Measurements from ENCODE around the gene PTPRM. TPM values are rescaled to one million over a fixed set of nuclear protein-coding genes. Genes with fewer than 3 reads are reported as not detected.

PTPRM gene
- total and polyA plus RNA-seq, 2 experiments from 2014 or later = 1.6 to 5.3 TPM

DNA sequence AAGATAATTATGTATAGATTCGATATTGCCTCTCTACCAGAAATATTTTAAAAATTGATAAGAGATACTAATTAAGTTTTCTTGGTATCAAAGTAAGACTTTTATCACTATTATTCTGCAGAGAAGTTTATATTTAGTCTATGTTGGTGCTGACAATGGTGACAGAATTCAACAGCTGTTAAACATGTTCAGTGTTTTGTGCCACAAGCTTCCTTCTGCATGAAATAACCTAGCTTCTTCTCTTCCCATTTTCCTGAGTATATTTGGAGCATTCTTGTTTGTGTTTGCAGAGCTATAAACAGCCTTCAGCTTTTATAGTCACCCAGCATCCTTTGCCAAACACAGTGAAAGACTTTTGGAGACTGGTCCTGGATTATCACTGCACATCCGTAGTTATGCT, 812.9 kb downstream of the PTPRM start:
- H2AFZ ChIP-seq = no peak overlapping the region
- H3K36me3 ChIP-seq (ENCODE audit: insufficient read depth) = no peaks in the 10 kb centered on the region
- no peak overlapping the region for H3K27ac ChIP-seq (ENCODE audit: low read depth)
- no peaks in the 10 kb centered on the region; the same call in 2 of the 3 replicates for H3K4me1 Mint-ChIP-seq
- H3K36me3 Mint-ChIP-seq (ENCODE audit: low read depth) = no peaks in the 10 kb centered on the region
- TF ChIP-seq EZH2phosphoT487 (IDR thresholded peaks at IDR 0.05; ENCODE audit: unreplicated experiment) = no peak
- TF ChIP-seq ZNF331 (CRISPR knock-in tag; IDR thresholded peaks at IDR 0.05; ENCODE audit: low read depth) = no peak
- no peak for TF ChIP-seq JUNB (IDR thresholded peaks at IDR 0.05; ENCODE audit: unreplicated experiment)
- TF ChIP-seq NANOG (IDR thresholded peaks at IDR 0.05; ENCODE audit: borderline replicate concordance) = no peak
- TF ChIP-seq STAT1 (IDR thresholded peaks at IDR 0.05; ENCODE audit: unreplicated experiment) = no peak
- TF ChIP-seq, protein P1, sequence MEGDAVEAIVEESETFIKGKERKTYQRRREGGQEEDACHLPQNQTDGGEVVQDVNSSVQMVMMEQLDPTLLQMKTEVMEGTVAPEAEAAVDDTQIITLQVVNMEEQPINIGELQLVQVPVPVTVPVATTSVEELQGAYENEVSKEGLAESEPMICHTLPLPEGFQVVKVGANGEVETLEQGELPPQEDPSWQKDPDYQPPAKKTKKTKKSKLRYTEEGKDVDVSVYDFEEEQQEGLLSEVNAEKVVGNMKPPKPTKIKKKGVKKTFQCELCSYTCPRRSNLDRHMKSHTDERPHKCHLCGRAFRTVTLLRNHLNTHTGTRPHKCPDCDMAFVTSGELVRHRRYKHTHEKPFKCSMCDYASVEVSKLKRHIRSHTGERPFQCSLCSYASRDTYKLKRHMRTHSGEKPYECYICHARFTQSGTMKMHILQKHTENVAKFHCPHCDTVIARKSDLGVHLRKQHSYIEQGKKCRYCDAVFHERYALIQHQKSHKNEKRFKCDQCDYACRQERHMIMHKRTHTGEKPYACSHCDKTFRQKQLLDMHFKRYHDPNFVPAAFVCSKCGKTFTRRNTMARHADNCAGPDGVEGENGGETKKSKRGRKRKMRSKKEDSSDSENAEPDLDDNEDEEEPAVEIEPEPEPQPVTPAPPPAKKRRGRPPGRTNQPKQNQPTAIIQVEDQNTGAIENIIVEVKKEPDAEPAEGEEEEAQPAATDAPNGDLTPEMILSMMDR (conservative IDR thresholded peaks at IDR 0.05; ENCODE audit: low read depth in 2 of 2) = no peak
- TF ChIP-seq, protein P2, sequence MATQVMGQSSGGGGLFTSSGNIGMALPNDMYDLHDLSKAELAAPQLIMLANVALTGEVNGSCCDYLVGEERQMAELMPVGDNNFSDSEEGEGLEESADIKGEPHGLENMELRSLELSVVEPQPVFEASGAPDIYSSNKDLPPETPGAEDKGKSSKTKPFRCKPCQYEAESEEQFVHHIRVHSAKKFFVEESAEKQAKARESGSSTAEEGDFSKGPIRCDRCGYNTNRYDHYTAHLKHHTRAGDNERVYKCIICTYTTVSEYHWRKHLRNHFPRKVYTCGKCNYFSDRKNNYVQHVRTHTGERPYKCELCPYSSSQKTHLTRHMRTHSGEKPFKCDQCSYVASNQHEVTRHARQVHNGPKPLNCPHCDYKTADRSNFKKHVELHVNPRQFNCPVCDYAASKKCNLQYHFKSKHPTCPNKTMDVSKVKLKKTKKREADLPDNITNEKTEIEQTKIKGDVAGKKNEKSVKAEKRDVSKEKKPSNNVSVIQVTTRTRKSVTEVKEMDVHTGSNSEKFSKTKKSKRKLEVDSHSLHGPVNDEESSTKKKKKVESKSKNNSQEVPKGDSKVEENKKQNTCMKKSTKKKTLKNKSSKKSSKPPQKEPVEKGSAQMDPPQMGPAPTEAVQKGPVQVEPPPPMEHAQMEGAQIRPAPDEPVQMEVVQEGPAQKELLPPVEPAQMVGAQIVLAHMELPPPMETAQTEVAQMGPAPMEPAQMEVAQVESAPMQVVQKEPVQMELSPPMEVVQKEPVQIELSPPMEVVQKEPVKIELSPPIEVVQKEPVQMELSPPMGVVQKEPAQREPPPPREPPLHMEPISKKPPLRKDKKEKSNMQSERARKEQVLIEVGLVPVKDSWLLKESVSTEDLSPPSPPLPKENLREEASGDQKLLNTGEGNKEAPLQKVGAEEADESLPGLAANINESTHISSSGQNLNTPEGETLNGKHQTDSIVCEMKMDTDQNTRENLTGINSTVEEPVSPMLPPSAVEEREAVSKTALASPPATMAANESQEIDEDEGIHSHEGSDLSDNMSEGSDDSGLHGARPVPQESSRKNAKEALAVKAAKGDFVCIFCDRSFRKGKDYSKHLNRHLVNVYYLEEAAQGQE (IDR thresholded peaks at IDR 0.05; ENCODE audit: unreplicated experiment) = no peak
- TF ChIP-seq, protein P3, sequence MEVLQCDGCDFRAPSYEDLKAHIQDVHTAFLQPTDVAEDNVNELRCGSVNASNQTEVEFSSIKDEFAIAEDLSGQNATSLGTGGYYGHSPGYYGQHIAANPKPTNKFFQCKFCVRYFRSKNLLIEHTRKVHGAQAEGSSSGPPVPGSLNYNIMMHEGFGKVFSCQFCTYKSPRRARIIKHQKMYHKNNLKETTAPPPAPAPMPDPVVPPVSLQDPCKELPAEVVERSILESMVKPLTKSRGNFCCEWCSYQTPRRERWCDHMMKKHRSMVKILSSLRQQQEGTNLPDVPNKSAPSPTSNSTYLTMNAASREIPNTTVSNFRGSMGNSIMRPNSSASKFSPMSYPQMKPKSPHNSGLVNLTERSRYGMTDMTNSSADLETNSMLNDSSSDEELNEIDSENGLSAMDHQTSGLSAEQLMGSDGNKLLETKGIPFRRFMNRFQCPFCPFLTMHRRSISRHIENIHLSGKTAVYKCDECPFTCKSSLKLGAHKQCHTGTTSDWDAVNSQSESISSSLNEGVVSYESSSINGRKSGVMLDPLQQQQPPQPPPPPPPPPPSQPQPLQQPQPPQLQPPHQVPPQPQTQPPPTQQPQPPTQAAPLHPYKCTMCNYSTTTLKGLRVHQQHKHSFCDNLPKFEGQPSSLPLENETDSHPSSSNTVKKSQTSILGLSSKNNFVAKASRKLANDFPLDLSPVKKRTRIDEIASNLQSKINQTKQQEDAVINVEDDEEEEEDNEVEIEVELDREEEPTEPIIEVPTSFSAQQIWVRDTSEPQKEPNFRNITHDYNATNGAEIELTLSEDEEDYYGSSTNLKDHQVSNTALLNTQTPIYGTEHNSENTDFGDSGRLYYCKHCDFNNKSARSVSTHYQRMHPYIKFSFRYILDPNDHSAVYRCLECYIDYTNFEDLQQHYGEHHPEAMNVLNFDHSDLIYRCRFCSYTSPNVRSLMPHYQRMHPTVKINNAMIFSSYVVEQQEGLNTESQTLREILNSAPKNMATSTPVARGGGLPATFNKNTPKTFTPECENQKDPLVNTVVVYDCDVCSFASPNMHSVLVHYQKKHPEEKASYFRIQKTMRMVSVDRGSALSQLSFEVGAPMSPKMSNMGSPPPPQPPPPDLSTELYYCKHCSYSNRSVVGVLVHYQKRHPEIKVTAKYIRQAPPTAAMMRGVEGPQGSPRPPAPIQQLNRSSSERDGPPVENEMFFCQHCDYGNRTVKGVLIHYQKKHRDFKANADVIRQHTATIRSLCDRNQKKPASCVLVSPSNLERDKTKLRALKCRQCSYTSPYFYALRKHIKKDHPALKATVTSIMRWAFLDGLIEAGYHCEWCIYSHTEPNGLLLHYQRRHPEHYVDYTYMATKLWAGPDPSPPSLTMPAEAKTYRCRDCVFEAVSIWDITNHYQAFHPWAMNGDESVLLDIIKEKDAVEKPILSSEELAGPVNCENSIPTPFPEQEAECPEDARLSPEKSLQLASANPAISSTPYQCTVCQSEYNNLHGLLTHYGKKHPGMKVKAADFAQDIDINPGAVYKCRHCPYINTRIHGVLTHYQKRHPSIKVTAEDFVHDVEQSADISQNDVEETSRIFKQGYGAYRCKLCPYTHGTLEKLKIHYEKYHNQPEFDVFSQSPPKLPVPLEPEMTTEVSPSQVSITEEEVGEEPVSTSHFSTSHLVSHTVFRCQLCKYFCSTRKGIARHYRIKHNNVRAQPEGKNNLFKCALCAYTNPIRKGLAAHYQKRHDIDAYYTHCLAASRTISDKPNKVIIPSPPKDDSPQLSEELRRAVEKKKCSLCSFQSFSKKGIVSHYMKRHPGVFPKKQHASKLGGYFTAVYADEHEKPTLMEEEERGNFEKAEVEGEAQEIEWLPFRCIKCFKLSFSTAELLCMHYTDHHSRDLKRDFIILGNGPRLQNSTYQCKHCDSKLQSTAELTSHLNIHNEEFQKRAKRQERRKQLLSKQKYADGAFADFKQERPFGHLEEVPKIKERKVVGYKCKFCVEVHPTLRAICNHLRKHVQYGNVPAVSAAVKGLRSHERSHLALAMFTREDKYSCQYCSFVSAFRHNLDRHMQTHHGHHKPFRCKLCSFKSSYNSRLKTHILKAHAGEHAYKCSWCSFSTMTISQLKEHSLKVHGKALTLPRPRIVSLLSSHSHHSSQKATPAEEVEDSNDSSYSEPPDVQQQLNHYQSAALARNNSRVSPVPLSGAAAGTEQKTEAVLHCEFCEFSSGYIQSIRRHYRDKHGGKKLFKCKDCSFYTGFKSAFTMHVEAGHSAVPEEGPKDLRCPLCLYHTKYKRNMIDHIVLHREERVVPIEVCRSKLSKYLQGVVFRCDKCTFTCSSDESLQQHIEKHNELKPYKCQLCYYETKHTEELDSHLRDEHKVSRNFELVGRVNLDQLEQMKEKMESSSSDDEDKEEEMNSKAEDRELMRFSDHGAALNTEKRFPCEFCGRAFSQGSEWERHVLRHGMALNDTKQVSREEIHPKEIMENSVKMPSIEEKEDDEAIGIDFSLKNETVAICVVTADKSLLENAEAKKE (CRISPR knock-in tag; IDR thresholded peaks at IDR 0.05) = no peak
- TF ChIP-seq POLR2AphosphoS5 (IDR thresholded peaks at IDR 0.05; ENCODE audit: low read depth) = no peak
- TF ChIP-seq, protein P4, sequence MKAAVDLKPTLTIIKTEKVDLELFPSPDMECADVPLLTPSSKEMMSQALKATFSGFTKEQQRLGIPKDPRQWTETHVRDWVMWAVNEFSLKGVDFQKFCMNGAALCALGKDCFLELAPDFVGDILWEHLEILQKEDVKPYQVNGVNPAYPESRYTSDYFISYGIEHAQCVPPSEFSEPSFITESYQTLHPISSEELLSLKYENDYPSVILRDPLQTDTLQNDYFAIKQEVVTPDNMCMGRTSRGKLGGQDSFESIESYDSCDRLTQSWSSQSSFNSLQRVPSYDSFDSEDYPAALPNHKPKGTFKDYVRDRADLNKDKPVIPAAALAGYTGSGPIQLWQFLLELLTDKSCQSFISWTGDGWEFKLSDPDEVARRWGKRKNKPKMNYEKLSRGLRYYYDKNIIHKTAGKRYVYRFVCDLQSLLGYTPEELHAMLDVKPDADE (IDR thresholded peaks at IDR 0.05) = no peak
- TF ChIP-seq CREB1 (CRISPR knock-in tag; IDR thresholded peaks at IDR 0.05; ENCODE audit: low read depth) = no peak
- TF ChIP-seq ZNF114 (CRISPR knock-in tag; IDR thresholded peaks at IDR 0.05) = no peak
- no peak for TF ChIP-seq EZH2 (IDR thresholded peaks at IDR 0.05; ENCODE audit: low read depth, unreplicated experiment)
- H4K20me1 ChIP-seq (replicated peaks; ENCODE audit: insufficient read depth) = no peaks in the 10 kb centered on the region
- H3K9me2 ChIP-seq (ENCODE audit: insufficient read depth) = no peaks in the 10 kb centered on the region
- ATAC-seq = no peak
- no peaks in the 10 kb centered on the region for H3K4me1 ChIP-seq (ENCODE audit: insufficient read depth)
- no peaks in the 10 kb centered on the region for H3K9me3 Mint-ChIP-seq
- H3K27me3 ChIP-seq (ENCODE audit: insufficient read depth) = no peaks in the 10 kb centered on the region
- no peak overlapping the region for H3K27ac Mint-ChIP-seq
- no peak overlapping the region for H3K4me3 ChIP-seq
- no peak for DNase-seq (ENCODE audit: low spot score)
- no peak overlapping the region for H3K4me3 Mint-ChIP-seq
- no peaks in the 10 kb centered on the region for H3F3A ChIP-seq (replicated peaks; ENCODE audit: low read depth)
- no peaks in the 10 kb centered on the region for H3K79me2 ChIP-seq (replicated peaks; ENCODE audit: insufficient read depth)
- H3K4me2 ChIP-seq = no peak overlapping the region
- H3K27me3 Mint-ChIP-seq (ENCODE audit: insufficient read depth, low read depth, poor library complexity) = no peaks in the 10 kb centered on the region
